Superior temporal gyrus (tissue), 1 donor: ENCODE measurements around the gene DOK5.
"Not testable (repeated sequence)": the region's sequence is repeated elsewhere in the genome, so short reads cannot be mapped to it uniquely, and the experiment has no call there.

Experiments
- DNase-seq: peaks from one replicate; pipeline ENCODE4 v3.0.0-alpha.2; 2016; ENCODE audit errors: extremely low spot score

Gene DOK5

GRCh38 chr20:54470697-54471096 lies 4.7 kb upstream of the DOK5 start:
- no peak for DNase-seq

GRCh38 chr20:54472607-54473006 lies 2.8 kb upstream of the DOK5 start:
- DNase-seq = no peak

GRCh38 chr20:54473340-54473739 lies 2.1 kb upstream of the DOK5 start:
- DNase-seq = no peak

GRCh38 chr20:54474046-54474445 lies 1.3 kb upstream of the DOK5 start:
- peak; percentile 62 for DNase-seq

- peak; percentile 24 for DNase-seq
Observed at GRCh38 chr20:54474866-54475265, 527 bp upstream of the DOK5 start.

- no peak for DNase-seq
Observed at GRCh38 chr20:54476169-54477009, 996 bp downstream of the DOK5 start.

GRCh38 chr20:54477191-54477955 lies 2.0 kb downstream of the DOK5 start:
- DNase-seq = no peak

GRCh38 chr20:54479138-54479906 lies 3.9 kb downstream of the DOK5 start:
- no peak for DNase-seq

GRCh38 chr20:54479937-54480336 lies 4.5 kb downstream of the DOK5 start:
- not testable (repeated sequence) for DNase-seq

- DNase-seq = no peak
Observed at GRCh38 chr20:54481442-54481841, 6.0 kb downstream of the DOK5 start.

- DNase-seq = no peak
Observed at GRCh38 chr20:54485631-54486030, 10.2 kb downstream of the DOK5 start.

GRCh38 chr20:54486585-54486984 lies 11.2 kb downstream of the DOK5 start:
- no peak for DNase-seq

GRCh38 chr20:54488442-54488841 lies 13.0 kb downstream of the DOK5 start:
- DNase-seq = no peak

- DNase-seq = no peak
Observed at GRCh38 chr20:54491506-54491905, 16.1 kb downstream of the DOK5 start.

- no peak for DNase-seq
Observed at GRCh38 chr20:54494303-54495006, 19.1 kb downstream of the DOK5 start.

GRCh38 chr20:54497931-54498718 lies 22.7 kb downstream of the DOK5 start:
- no peak for DNase-seq

- DNase-seq = no peak
Observed at GRCh38 chr20:54499111-54499510, 23.7 kb downstream of the DOK5 start.

- no peak for DNase-seq
Observed at GRCh38 chr20:54502179-54502578, 26.8 kb downstream of the DOK5 start.

- no peak for DNase-seq
Observed at GRCh38 chr20:54506643-54507042, 31.2 kb downstream of the DOK5 start.

- no peak for DNase-seq
Observed at GRCh38 chr20:54510541-54511129, 35.2 kb downstream of the DOK5 start.
